ENCODE results near the gene ABCA10.

ABCA10 gene

GRCh38 chr17:69164206-69164605, 64.4 kb downstream of the ABCA10 start:
- no peak for DNase-seq

- DNase-seq = no peak
Observed at GRCh38 chr17:69159418-69159817, 69.2 kb downstream of the ABCA10 start.

- DNase-seq = no peak
Observed at GRCh38 chr17:69154267-69154666, 74.4 kb downstream of the ABCA10 start.

- no peak for DNase-seq
Observed at GRCh38 chr17:69150333-69150732, 78.3 kb downstream of the ABCA10 start.

- no peak for DNase-seq
Observed at GRCh38 chr17:69147460-69147859, 81.2 kb downstream of the ABCA10 start.

- DNase-seq = no peak
Observed at GRCh38 chr17:69144331-69145255, 84.0 kb downstream of the ABCA10 start.

- no peak for DNase-seq
Observed at GRCh38 chr17:69143683-69144231, 84.9 kb downstream of the ABCA10 start.

- no peak for DNase-seq
Observed at GRCh38 chr17:69143151-69143550, 85.5 kb downstream of the ABCA10 start.

- peak; percentile 50 for DNase-seq
Observed at GRCh38 chr17:69142175-69142802, 86.3 kb downstream of the ABCA10 start.

- DNase-seq = peak; percentile 23
Observed at GRCh38 chr17:69141431-69142174, 87.0 kb downstream of the ABCA10 start, which contains the start of gene ABCA6. ABCA6 (minus strand) TSS chr17:69141895; CDS start chr17:69140703, 1,192 bp downstream.

GRCh38 chr17:69134112-69134511, 94.5 kb downstream of the ABCA10 start:
- DNase-seq = no peak

- DNase-seq = no peak
Observed at GRCh38 chr17:69130627-69131296, 97.9 kb downstream of the ABCA10 start.

- no peak for DNase-seq
Observed at GRCh38 chr17:69123626-69124025, 105.0 kb downstream of the ABCA10 start.

GRCh38 chr17:69122065-69122464, 106.6 kb downstream of the ABCA10 start:
- no peak for DNase-seq

- DNase-seq = no peak
Observed at GRCh38 chr17:69117855-69118784, 110.5 kb downstream of the ABCA10 start.

- no peak for DNase-seq
Observed at GRCh38 chr17:69111794-69112193, 116.8 kb downstream of the ABCA10 start.

GRCh38 chr17:69105907-69106730, 122.5 kb downstream of the ABCA10 start:
- no peak for DNase-seq

GRCh38 chr17:69103557-69104233, 124.9 kb downstream of the ABCA10 start:
- no peak for DNase-seq

GRCh38 chr17:69098625-69099024, 130.0 kb downstream of the ABCA10 start:
- no peak for DNase-seq

Measured in EL (cell line).